GM18870 (cell line): Measurements from ENCODE around the gene SEBOX.

ENCODE experiments used
- ATAC-seq: cut with Tn5 transposase; IDR thresholded peaks from one replicate; pipeline ENCODE4 v1.9.1; 2021; ENCODE audit warnings: moderate library complexity; ENCODE audit not compliant: unreplicated experiment

Gene SEBOX

GRCh38 chr17:28394337-28395116 is 29.5 kb upstream of the SEBOX start:
- no peak for ATAC-seq

- no peak for ATAC-seq
These were observed 27.5 kb upstream of the SEBOX start for GRCh38 chr17:28392491-28392890.

GRCh38 chr17:28391401-28391800 is 26.4 kb upstream of the SEBOX start:
- no peak for ATAC-seq

GRCh38 chr17:28390984-28391383 is 26.0 kb upstream of the SEBOX start:
- no peak for ATAC-seq

GRCh38 chr17:28390563-28390962 is 25.6 kb upstream of the SEBOX start:
- no peak for ATAC-seq

- no peak for ATAC-seq
These were observed 25.1 kb upstream of the SEBOX start for GRCh38 chr17:28390141-28390540.

- ATAC-seq: no peak
These were observed 23.1 kb upstream of the SEBOX start for GRCh38 chr17:28388106-28388505.

- ATAC-seq: no peak
These were observed 21.4 kb upstream of the SEBOX start for GRCh38 chr17:28386391-28386790.

GRCh38 chr17:28385406-28385805 is 20.4 kb upstream of the SEBOX start:
- ATAC-seq: no peak

- ATAC-seq: no peak
These were observed 20.0 kb upstream of the SEBOX start for GRCh38 chr17:28385037-28385400.

GRCh38 chr17:28384281-28385036 is 19.5 kb upstream of the SEBOX start:
- no peak for ATAC-seq

GRCh38 chr17:28381141-28381825 is 16.3 kb upstream of the SEBOX start:
- no peak for ATAC-seq

- no peak for ATAC-seq
These were observed 15.1 kb upstream of the SEBOX start for GRCh38 chr17:28379814-28380801.

- ATAC-seq: no peak
These were observed 7.9 kb upstream of the SEBOX start for GRCh38 chr17:28372945-28373274.

GRCh38 chr17:28372203-28372944 is 7.4 kb upstream of the SEBOX start:
- no peak for ATAC-seq

- ATAC-seq: no peak
These were observed 6.5 kb upstream of the SEBOX start, which contains the start of gene SARM1 for GRCh38 chr17:28371245-28372202. TSS of gene SARM1 (plus strand) at chr17:28371694. CDS start at chr17:28372033, 339 bp downstream.

- no peak for ATAC-seq
These were observed 5.7 kb upstream of the SEBOX start for GRCh38 chr17:28370744-28371103.

GRCh38 chr17:28370035-28370743 is 5.2 kb upstream of the SEBOX start, which contains the start of gene VTN:
TSS of gene VTN (minus strand) at chr17:28370307. CDS start at chr17:28370203, 104 bp downstream.
- ATAC-seq: no peak
